Ovary (tissue), 3 donors: ENCODE data around the gene TSPAN2.

ENCODE experiments used
- EP300 ChIP-seq: sonication (generic); formaldehyde crosslinking; IDR thresholded peaks from one replicate; pipeline ENCODE4 v1.6.1; 2017; ENCODE audit warnings: antibody characterized with exemption
- POLR2A ChIP-seq: fragments of 450-650 bp; IDR thresholded peaks from one replicate; pipeline ENCODE4 v1.6.1; 2017; ENCODE audit warnings: antibody characterized with exemption, mild to moderate bottlenecking, moderate library complexity
- TF ChIP-seq, protein P1 (sequence below), 3 donors: fragments of 450-650 bp in 2 of 3; fragments of 200-600 bp in 1 of 3; IDR thresholded peaks; one replicate each; pipeline versions ENCODE4 v1.5.1 to v1.8.0; 2016 to 2022; ENCODE audit warnings: antibody characterized with exemption in 3 of 3, mild to moderate bottlenecking in 1 of 3
- donor health status: DM: no; HTN: no; CAD: no.

DNA sequence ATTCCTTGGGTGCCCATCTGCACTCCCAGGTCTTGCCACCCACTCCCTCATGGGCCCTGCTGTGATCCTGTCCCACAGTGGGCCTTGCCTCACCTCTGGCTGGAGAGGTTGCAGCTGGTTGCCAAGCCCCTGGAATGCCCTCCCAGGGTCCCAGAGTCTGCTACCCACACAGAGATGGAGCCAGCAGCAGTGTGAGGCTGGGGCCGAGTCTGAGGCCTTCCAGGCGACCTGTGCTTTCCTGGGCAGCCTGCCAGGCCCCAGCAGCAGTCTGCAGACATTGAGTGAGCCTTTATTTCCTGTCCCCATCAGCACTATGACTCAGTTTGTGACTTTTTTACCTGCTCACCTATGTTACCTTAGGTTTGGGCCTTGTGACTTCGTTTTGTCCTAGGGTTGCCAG lies 25.0 kb upstream of the TSPAN2 start:
- TF ChIP-seq POLR2A: no peak
- TF ChIP-seq, protein P1, sequence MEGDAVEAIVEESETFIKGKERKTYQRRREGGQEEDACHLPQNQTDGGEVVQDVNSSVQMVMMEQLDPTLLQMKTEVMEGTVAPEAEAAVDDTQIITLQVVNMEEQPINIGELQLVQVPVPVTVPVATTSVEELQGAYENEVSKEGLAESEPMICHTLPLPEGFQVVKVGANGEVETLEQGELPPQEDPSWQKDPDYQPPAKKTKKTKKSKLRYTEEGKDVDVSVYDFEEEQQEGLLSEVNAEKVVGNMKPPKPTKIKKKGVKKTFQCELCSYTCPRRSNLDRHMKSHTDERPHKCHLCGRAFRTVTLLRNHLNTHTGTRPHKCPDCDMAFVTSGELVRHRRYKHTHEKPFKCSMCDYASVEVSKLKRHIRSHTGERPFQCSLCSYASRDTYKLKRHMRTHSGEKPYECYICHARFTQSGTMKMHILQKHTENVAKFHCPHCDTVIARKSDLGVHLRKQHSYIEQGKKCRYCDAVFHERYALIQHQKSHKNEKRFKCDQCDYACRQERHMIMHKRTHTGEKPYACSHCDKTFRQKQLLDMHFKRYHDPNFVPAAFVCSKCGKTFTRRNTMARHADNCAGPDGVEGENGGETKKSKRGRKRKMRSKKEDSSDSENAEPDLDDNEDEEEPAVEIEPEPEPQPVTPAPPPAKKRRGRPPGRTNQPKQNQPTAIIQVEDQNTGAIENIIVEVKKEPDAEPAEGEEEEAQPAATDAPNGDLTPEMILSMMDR (IDR thresholded peaks at IDR 0.05): no peak
- TF ChIP-seq EP300: no peak
